ENCODE data around the gene SAMM50. TPM values are rescaled to one million over a fixed set of nuclear protein-coding genes. Genes with fewer than 3 reads are reported as not detected.
A peak's percentile ranks its signal among the peaks of the same experiment; 100 is the strongest.

The SAMM50 gene
- total and polyA plus RNA-seq, 10 of the 15 experiments (the other 5 are each of a cell fraction or from before 2014, with no cell fraction given), result 38.2 to 126 (median 62.4) TPM

- TF ChIP-seq MAX (IDR thresholded peaks at IDR 0.05; ENCODE audit: low read depth, low read length) (no peak), PAX5 (IDR thresholded peaks at IDR 0.05; ENCODE audit: borderline replicate concordance, low read depth, low read length) (peak; percentile 95), POU2F2 (IDR thresholded peaks at IDR 0.05; ENCODE audit: borderline replicate concordance, low read depth, low read length) (peak; percentile 72; the same call in 1 of the 3 replicates), MEF2B (IDR thresholded peaks at IDR 0.05; ENCODE audit: partially characterized antibody, poor library complexity, severe bottlenecking) (peak; percentile 43), MLLT1 (IDR thresholded peaks at IDR 0.05) (peak; percentile 65), SUZ12 (IDR thresholded peaks at IDR 0.05; ENCODE audit: unreplicated experiment) (no peak), REST (IDR thresholded peaks at IDR 0.05; ENCODE audit: low read depth, low read length) (no peak), BACH1 (IDR thresholded peaks at IDR 0.05; ENCODE audit: borderline replicate concordance) (peak; percentile 71; the same call in 1 of the 2 replicates), CBX5 (IDR thresholded peaks at IDR 0.05; ENCODE audit: low read depth) (no peak), ELK1 (IDR thresholded peaks at IDR 0.05; ENCODE audit: low read depth, low read length) (no peak), ZNF687 (IDR thresholded peaks at IDR 0.05) (0 out of 2 replicates have a peak, but pooled peaks have one; percentile 44)
- TF ChIP-seq, protein P1, sequence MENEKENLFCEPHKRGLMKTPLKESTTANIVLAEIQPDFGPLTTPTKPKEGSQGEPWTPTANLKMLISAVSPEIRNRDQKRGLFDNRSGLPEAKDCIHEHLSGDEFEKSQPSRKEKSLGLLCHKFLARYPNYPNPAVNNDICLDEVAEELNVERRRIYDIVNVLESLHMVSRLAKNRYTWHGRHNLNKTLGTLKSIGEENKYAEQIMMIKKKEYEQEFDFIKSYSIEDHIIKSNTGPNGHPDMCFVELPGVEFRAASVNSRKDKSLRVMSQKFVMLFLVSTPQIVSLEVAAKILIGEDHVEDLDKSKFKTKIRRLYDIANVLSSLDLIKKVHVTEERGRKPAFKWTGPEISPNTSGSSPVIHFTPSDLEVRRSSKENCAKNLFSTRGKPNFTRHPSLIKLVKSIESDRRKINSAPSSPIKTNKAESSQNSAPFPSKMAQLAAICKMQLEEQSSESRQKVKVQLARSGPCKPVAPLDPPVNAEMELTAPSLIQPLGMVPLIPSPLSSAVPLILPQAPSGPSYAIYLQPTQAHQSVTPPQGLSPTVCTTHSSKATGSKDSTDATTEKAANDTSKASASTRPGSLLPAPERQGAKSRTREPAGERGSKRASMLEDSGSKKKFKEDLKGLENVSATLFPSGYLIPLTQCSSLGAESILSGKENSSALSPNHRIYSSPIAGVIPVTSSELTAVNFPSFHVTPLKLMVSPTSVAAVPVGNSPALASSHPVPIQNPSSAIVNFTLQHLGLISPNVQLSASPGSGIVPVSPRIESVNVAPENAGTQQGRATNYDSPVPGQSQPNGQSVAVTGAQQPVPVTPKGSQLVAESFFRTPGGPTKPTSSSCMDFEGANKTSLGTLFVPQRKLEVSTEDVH (IDR thresholded peaks at IDR 0.05; ENCODE audit: low read depth, partially characterized antibody), result no peak
Observed at GRCh38 chr22:44042249-44043218, 87.3 kb downstream of the SAMM50 start (continued).

Data from GM12878 (cell line).